ENCODE results near the gene AGAP1. TPM values are rescaled to one million over a fixed set of nuclear protein-coding genes. Genes with fewer than 3 reads are reported as not detected.

The AGAP1 gene
- polyA plus RNA-seq, 1 experiment = 12.4 TPM

GRCh38 chr2:235844561-235844960 lies 350.7 kb downstream of the AGAP1 start:
- Histone ChIP-seq H3K27me3 (ENCODE audit: control insufficient read depth, insufficient read depth, low read length) (no peaks in the 10 kb centered on the region), H3K27ac (ENCODE audit: low read depth, low read length) (no peak overlapping the region), H3K4me3 (ENCODE audit: low read depth, low read length) (no peak overlapping the region), H3K9me3 (ENCODE audit: control insufficient read depth, insufficient read depth, low read length) (no peaks in the 10 kb centered on the region)
- CTCF ChIA-PET = no interaction called here
- no peak for DNase-seq (ENCODE audit: low read depth, low spot score)
- POLR2A ChIA-PET = no interaction called here
- TF ChIP-seq CTCF (IDR thresholded peaks at IDR 0.05; ENCODE audit: low read depth, low read length) = no peak

GRCh38 chr2:235845245-235845644 lies 351.4 kb downstream of the AGAP1 start:
- Histone ChIP-seq H3K27me3 (ENCODE audit: control insufficient read depth, insufficient read depth, low read length) (no peaks in the 10 kb centered on the region), H3K27ac (ENCODE audit: low read depth, low read length) (no peak overlapping the region), H3K9me3 (ENCODE audit: control insufficient read depth, insufficient read depth, low read length) (no peaks in the 10 kb centered on the region), H3K4me3 (ENCODE audit: low read depth, low read length) (no peak overlapping the region)
- ChIA-PET POLR2A (no interaction called here), CTCF (no interaction called here)
- TF ChIP-seq CTCF (IDR thresholded peaks at IDR 0.05; ENCODE audit: low read depth, low read length) = no peak
- DNase-seq (ENCODE audit: low read depth, low spot score) = no peak

- TF ChIP-seq CTCF (IDR thresholded peaks at IDR 0.05; ENCODE audit: low read depth, low read length) = no peak
- Histone ChIP-seq H3K9me3 (ENCODE audit: control insufficient read depth, insufficient read depth, low read length) (no peaks in the 10 kb centered on the region), H3K27me3 (ENCODE audit: control insufficient read depth, insufficient read depth, low read length) (no peaks in the 10 kb centered on the region), H3K27ac (ENCODE audit: low read depth, low read length) (no peak overlapping the region), H3K4me3 (ENCODE audit: low read depth, low read length) (no peak overlapping the region)
- ChIA-PET POLR2A (no interaction called here), CTCF (no interaction called here)
- no peak for DNase-seq (ENCODE audit: low read depth, low spot score)
Measured at GRCh38 chr2:235847576-235847975, 353.7 kb downstream of the AGAP1 start.

GRCh38 chr2:235848055-235848454 lies 354.2 kb downstream of the AGAP1 start:
- no peak for TF ChIP-seq CTCF (IDR thresholded peaks at IDR 0.05; ENCODE audit: low read depth, low read length)
- POLR2A ChIA-PET = no interaction called here
- Histone ChIP-seq H3K4me3 (ENCODE audit: low read depth, low read length) (no peak overlapping the region), H3K9me3 (ENCODE audit: control insufficient read depth, insufficient read depth, low read length) (no peaks in the 10 kb centered on the region), H3K27me3 (ENCODE audit: control insufficient read depth, insufficient read depth, low read length) (no peaks in the 10 kb centered on the region), H3K27ac (ENCODE audit: low read depth, low read length) (no peak overlapping the region)
- DNase-seq (ENCODE audit: low read depth, low spot score) = no peak
- CTCF ChIA-PET = no interaction called here

- Histone ChIP-seq H3K27ac (ENCODE audit: low read depth, low read length) (no peak overlapping the region), H3K4me3 (ENCODE audit: low read depth, low read length) (no peak overlapping the region), H3K27me3 (ENCODE audit: control insufficient read depth, insufficient read depth, low read length) (no peaks in the 10 kb centered on the region), H3K9me3 (ENCODE audit: control insufficient read depth, insufficient read depth, low read length) (no peaks in the 10 kb centered on the region)
- TF ChIP-seq CTCF (IDR thresholded peaks at IDR 0.05; ENCODE audit: low read depth, low read length) = no peak
- DNase-seq (ENCODE audit: low read depth, low spot score) = no peak
- POLR2A ChIA-PET = no interaction called here
- CTCF ChIA-PET = interaction anchor here (0.7 to 1.2 kb wide), 2 partner anchors 43 to 68 kb away, joined by 3 read pairs; no protein-coding TSS in a partner anchor
Measured at GRCh38 chr2:235848946-235849345, 355.1 kb downstream of the AGAP1 start.

Data from AG04450 (cell line).